Measurements from ENCODE around the gene LEF1. TPM values are rescaled to one million over a fixed set of nuclear protein-coding genes. Genes with fewer than 3 reads are reported as not detected.

LEF1 gene
- total RNA-seq, 1 donor from 2014 or later, result 4.2 TPM

DNA sequence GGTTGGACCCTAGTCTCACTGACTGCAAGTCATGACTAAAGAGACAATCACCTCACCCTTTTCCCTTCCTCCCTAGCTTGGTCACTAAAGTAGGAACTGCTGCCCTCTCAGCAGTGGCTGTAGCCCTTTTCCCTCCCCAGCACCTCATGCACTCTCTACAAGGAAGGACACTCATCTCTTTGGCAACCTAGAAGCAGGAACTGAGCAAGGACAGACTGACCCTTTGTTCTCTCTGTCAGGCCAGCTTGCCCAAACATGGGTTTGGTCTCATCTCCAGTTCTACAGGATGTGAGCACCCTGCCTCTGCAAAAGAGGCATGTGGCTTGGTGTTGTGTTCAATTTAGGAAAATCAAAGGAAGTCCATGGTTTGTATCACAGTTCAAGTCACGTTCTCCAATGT lies 15.8 kb downstream of the LEF1 start:
- DNase-seq (ENCODE audit: low read depth), result no peak
- TF ChIP-seq CTCF (conservative IDR thresholded peaks at IDR 0.05; ENCODE audit: low read depth, low read length), result no peak
- H3K4me3 ChIP-seq (ENCODE audit: low read depth, low read length), result no peak overlapping the region

DNA sequence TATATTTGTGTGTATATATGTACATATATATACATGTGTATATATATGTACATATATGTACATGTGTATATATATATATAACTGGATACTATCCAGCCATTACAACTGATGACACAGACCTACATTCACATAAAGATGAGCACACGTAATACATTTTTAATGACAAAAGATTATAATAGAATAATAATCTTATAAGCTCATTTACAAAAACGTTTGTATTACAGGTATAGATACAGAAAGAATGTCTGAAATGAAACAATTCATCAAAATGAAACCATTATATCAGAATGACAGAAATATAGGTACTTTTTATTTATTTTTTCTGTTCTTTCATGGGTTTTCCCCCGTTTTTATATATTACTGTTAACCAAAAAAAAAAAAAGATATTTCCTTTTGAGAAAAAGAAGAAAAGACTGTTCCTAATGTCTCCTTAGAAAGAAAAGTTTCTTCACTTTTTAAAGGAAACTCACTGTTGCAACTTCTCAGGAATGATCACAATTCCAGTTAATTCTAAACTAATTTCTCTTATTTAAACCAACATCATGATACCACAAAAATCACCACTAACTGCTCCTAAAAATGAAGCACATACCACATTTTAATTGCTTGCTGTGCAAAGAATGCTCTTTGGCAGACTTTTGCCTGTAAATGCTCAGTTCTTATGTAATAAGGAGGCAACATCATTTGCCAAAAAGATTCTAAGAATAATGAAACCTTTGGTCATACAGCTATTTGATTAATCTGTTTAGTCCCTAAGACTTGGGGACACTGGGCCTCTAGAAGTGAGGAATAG lies 18.9 kb downstream of the LEF1 start:
- TF ChIP-seq CTCF (conservative IDR thresholded peaks at IDR 0.05; ENCODE audit: low read depth, low read length), result no peak
- H3K4me3 ChIP-seq (ENCODE audit: low read depth, low read length), result no peak overlapping the region
- DNase-seq (ENCODE audit: low read depth), result no peak

DNA sequence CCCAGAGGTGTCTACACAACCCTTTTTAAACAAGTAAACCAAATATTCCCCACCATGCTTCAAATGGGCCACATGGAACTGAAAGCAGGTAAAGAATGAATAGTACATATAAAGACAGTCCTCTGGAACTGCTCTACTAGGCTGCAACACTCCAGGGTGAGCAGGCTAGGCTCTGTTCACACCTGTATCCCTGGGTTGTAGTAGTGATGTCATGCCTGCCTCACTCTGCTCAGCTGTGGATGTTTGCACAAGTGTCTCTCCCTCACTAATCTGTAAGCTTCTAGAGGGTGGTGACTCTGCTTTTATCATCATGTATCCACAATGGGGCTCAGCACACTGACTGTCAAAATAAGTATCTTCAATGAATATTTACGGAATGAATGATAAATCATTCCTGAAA lies 20.4 kb downstream of the LEF1 start:
- no peak for DNase-seq (ENCODE audit: low read depth)
- TF ChIP-seq CTCF (conservative IDR thresholded peaks at IDR 0.05; ENCODE audit: low read depth, low read length), result no peak
- no peak overlapping the region for H3K4me3 ChIP-seq (ENCODE audit: low read depth, low read length)

- TF ChIP-seq CTCF (conservative IDR thresholded peaks at IDR 0.05; ENCODE audit: low read depth, low read length), result no peak
- no peak overlapping the region for H3K4me3 ChIP-seq (ENCODE audit: low read depth, low read length)
These were observed 21.9 kb downstream of the LEF1 start for GRCh38 chr4:108146819-108147218.

GRCh38 chr4:108146336-108146735 lies 22.4 kb downstream of the LEF1 start:
- no peak overlapping the region for H3K4me3 ChIP-seq (ENCODE audit: low read depth, low read length)
- DNase-seq (ENCODE audit: low read depth), result no peak
- no peak for TF ChIP-seq CTCF (conservative IDR thresholded peaks at IDR 0.05; ENCODE audit: low read depth, low read length)

More at GRCh38 chr4:108146819-108147218, 21.9 kb downstream of the LEF1 start:
- no peak for DNase-seq (ENCODE audit: low read depth)

GRCh38 chr4:108144451-108144850 lies 24.3 kb downstream of the LEF1 start:
- H3K4me3 ChIP-seq (ENCODE audit: low read depth, low read length), result no peak overlapping the region
- TF ChIP-seq CTCF (conservative IDR thresholded peaks at IDR 0.05; ENCODE audit: low read depth, low read length), result no peak
- DNase-seq (ENCODE audit: low read depth), result no peak

- DNase-seq (ENCODE audit: low read depth), result no peak
- no peak for TF ChIP-seq CTCF (conservative IDR thresholded peaks at IDR 0.05; ENCODE audit: low read depth, low read length)
- H3K4me3 ChIP-seq (ENCODE audit: low read depth, low read length), result no peak overlapping the region
These were observed 25.2 kb downstream of the LEF1 start for GRCh38 chr4:108143515-108143914.
